LoVo (cell line): ENCODE measurements around the gene PGAP3.
"Not testable (repeated sequence)": the region's sequence is repeated elsewhere in the genome, so short reads cannot be mapped to it uniquely, and the experiment has no call there.

Source experiments
- DNase-seq: peaks from one replicate; pipeline ENCODE4 v3.0.0-alpha.2; 2016; ENCODE audit warnings: low spot score

PGAP3 gene

GRCh38 chr17:39687546-39688474 is at the start of gene PGAP3:
TSS of gene PGAP3 (minus strand) at chr17:39688057. CDS start at chr17:39688014, 43 bp downstream.
- DNase-seq, result peak; percentile 92

GRCh38 chr17:39737206-39737759 is 49.4 kb upstream of the PGAP3 start:
- DNase-seq, result no peak

GRCh38 chr17:39736319-39737165 is 48.7 kb upstream of the PGAP3 start:
- peak; percentile 46 for DNase-seq

- DNase-seq, result no peak
Observed at GRCh38 chr17:39735882-39736281, 48.0 kb upstream of the PGAP3 start.

- DNase-seq, result no peak
Observed at GRCh38 chr17:39732586-39732985, 44.7 kb upstream of the PGAP3 start.

GRCh38 chr17:39730095-39730921 is 42.5 kb upstream of the PGAP3 start, which contains the start of gene MIEN1:
TSS of gene MIEN1 (minus strand) at chr17:39730532. CDS start at chr17:39730495, 37 bp downstream.
- peak; percentile 89 for DNase-seq

- no peak for DNase-seq
Observed at GRCh38 chr17:39729280-39729851, 41.5 kb upstream of the PGAP3 start.

GRCh38 chr17:39727556-39727955 is 39.7 kb upstream of the PGAP3 start:
- DNase-seq, result no peak

- DNase-seq, result no peak
Observed at GRCh38 chr17:39726617-39727016, 38.8 kb upstream of the PGAP3 start.

- DNase-seq, result not testable (repeated sequence)
Observed at GRCh38 chr17:39725923-39726322, 38.1 kb upstream of the PGAP3 start.

- DNase-seq, result no peak
Observed at GRCh38 chr17:39724731-39725130, 36.9 kb upstream of the PGAP3 start.

GRCh38 chr17:39722965-39723848 is 35.4 kb upstream of the PGAP3 start:
- no peak for DNase-seq

GRCh38 chr17:39722104-39722503 is 34.2 kb upstream of the PGAP3 start:
- DNase-seq, result no peak

- no peak for DNase-seq
Observed at GRCh38 chr17:39719563-39720355, 31.9 kb upstream of the PGAP3 start.

GRCh38 chr17:39717660-39718059 is 29.8 kb upstream of the PGAP3 start:
- no peak for DNase-seq

- DNase-seq, result no peak
Observed at GRCh38 chr17:39716879-39717536, 29.2 kb upstream of the PGAP3 start.

- no peak for DNase-seq
Observed at GRCh38 chr17:39716073-39716818, 28.4 kb upstream of the PGAP3 start.
